ENCODE results near the gene TEX53.

Gene TEX53

DNA sequence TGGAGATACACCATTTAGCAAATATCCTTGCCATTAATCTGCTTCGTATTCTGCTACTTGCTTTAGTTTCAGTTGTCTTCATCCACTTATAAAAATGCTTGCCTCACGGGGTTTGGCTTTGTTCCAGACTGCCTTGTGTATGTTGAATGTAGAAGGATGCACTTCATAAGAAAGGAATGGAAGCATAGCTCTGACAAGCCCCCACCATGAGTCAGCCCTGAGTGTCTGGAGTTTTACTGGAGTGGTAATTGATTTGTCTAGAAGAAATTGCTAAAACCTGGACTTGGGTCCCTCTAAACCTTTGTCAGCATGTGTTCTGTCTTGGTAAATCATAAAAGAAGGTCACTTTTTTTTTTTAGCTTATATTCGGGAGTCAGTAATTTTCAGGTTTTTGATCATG is 19.8 kb upstream of the TEX53 start:
- peak; percentile 99 for DNase-seq (ENCODE audit: low read depth, low spot score)
- no peak overlapping the region for H3K4me3 ChIP-seq (ENCODE audit: low read depth, low read length)
- POLR2A ChIA-PET = interaction anchor here (0.6 kb wide), 1 partner anchor 229 kb away, joined by 4 read pairs; no protein-coding TSS in a partner anchor
- TF ChIP-seq, protein P1, sequence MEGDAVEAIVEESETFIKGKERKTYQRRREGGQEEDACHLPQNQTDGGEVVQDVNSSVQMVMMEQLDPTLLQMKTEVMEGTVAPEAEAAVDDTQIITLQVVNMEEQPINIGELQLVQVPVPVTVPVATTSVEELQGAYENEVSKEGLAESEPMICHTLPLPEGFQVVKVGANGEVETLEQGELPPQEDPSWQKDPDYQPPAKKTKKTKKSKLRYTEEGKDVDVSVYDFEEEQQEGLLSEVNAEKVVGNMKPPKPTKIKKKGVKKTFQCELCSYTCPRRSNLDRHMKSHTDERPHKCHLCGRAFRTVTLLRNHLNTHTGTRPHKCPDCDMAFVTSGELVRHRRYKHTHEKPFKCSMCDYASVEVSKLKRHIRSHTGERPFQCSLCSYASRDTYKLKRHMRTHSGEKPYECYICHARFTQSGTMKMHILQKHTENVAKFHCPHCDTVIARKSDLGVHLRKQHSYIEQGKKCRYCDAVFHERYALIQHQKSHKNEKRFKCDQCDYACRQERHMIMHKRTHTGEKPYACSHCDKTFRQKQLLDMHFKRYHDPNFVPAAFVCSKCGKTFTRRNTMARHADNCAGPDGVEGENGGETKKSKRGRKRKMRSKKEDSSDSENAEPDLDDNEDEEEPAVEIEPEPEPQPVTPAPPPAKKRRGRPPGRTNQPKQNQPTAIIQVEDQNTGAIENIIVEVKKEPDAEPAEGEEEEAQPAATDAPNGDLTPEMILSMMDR (IDR thresholded peaks at IDR 0.05; ENCODE audit: insufficient read depth, low read length, missing control alignments) = no peak
- CTCF ChIA-PET = interaction anchor here (0.8 to 11.2 kb wide), 10 partner anchors 11 to 333 kb away, joined by 3 to 333 read pairs (median 14); no protein-coding TSS in a partner anchor

DNA sequence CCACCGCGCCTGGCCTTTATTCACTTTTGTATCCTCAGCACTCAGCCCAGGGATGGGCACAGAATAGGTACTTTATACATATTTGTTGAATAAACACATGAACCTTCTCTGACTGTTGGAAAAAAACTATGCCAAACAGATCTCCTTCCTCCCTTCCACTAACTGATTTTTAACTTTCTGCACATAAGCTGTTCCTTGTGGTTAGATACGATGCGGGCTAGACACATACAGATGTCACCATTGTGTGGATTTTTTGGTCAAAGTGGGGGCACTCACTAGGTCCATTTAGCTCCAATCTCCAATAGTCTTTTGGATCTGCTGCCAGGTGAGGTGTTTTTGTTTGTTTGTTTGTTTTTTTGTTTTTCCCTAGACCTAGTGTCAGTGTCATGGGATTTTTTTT is 19.3 kb upstream of the TEX53 start:
- no peak for DNase-seq (ENCODE audit: low read depth, low spot score)
- CTCF ChIA-PET = interaction anchor here (1.2 to 11.2 kb wide), 10 partner anchors 11 to 333 kb away, joined by 3 to 333 read pairs (median 14); no protein-coding TSS in a partner anchor
- POLR2A ChIA-PET = no interaction called here
- TF ChIP-seq, protein P1 (IDR thresholded peaks at IDR 0.05; ENCODE audit: insufficient read depth, low read length, missing control alignments) = no peak
- no peak overlapping the region for H3K4me3 ChIP-seq (ENCODE audit: low read depth, low read length)

DNA sequence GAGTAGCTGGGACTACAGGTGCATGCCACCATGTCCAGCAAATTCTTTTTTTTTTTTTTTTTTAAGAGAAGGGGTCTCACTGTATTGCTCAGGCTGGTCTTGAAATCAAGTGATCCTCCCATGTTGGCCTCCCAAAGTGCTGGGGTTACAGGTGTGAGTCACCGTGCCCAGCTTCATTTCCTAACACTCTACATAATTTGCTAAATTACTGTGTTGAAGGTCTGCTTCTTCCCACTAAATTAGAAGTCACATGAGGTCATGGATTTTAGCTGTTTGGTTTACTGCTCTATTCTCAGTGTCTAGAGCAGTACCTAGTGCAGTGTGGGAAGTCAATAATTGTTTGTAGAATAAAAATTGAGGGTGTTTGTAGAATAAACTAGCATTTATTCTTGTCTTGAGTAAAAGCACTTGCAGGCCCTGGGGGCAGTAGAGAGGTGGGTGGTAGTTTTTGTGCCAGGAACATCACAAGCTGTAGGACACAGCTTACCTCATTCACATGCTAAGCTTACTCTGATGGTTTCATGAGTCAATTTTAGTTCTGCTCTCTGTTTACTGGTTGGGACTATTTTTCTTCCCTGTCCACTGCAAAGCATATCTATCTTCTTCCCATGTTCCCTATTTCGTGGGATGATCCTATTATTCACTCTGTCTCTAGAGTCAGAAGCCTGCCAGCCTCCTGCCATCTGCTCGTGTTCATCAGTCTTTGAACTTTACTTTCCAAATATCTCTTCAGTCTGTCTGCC is 17.4 kb upstream of the TEX53 start:
- H3K4me3 ChIP-seq (ENCODE audit: low read depth, low read length) = no peak overlapping the region
- ChIA-PET POLR2A (no interaction called here), CTCF (interaction anchor here (1.1 to 11.2 kb wide), 9 partner anchors 9 to 335 kb away, joined by 4 to 333 read pairs (median 8); no protein-coding TSS in a partner anchor)
- TF ChIP-seq, protein P1 (IDR thresholded peaks at IDR 0.05; ENCODE audit: insufficient read depth, low read length, missing control alignments) = no peak
- no peak for DNase-seq (ENCODE audit: low read depth, low spot score)

DNA sequence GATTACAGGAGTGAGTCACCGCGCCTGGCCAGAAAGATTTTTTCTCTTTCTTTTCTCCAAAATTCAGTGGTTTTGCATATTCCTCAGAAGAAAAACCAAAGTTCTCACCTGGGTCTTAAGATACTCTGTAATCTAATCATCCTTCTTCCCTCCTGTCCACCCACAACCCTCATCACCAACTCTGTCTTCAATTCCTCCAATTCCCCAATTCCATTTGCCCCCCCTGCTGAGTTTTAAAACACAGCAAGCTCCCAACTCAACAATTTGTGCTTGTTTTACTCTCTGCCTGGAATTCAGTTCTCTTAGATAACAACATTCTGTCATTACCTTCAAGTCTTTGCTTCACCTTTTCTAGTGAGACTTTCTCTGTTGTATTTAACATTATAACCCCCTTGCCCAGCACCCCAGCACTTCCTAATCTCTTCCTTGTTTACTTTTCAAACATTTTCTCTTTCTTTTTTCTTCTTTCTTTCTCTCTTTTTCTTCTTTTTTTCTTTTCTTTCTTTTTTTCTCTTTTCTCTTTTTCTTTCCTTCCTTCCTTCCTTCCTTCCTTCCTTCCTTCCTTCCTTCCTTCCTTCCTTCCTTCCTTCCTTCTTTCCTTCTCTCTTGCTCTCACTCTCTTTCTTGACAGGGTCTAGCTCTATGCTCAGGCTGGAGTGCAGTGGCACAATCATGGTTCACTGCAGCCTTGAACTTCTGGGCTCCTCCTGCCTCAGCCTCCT is 16.6 kb upstream of the TEX53 start:
- ChIA-PET CTCF (interaction anchor here (1.7 to 11.2 kb wide), 7 partner anchors 8 to 336 kb away, joined by 5 to 333 read pairs (median 8); no protein-coding TSS in a partner anchor), POLR2A (no interaction called here)
- no peak overlapping the region for H3K4me3 ChIP-seq (ENCODE audit: low read depth, low read length)
- DNase-seq (ENCODE audit: low read depth, low spot score) = no peak
- TF ChIP-seq, protein P1 (IDR thresholded peaks at IDR 0.05; ENCODE audit: insufficient read depth, low read length, missing control alignments) = no peak

DNA sequence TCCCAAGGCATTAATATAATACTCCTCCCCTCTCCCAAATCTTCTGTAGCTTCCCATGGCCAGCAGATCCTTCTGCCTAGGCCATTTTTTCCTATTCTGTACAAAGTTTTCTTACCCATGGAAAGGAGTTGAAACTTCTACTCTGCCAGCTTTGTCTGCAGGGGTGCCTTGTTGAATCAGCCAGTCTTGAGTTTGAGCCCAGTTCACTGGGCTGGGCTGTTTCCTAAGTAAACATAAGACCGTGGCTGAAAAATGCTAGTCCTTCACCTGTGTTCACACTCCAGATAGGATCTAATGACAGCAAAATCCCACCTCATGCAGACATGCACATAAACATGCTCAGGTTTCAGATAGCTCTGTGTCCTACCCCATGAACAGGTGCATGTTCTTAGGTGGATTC is 14.0 kb upstream of the TEX53 start:
- TF ChIP-seq, protein P1 (IDR thresholded peaks at IDR 0.05; ENCODE audit: insufficient read depth, low read length, missing control alignments) = no peak
- ChIA-PET CTCF (interaction anchor here (1.6 to 14.1 kb wide), 7 partner anchors 7 to 343 kb away, joined by 4 to 149 read pairs (median 12); partner anchors contain the start of gene TEX48), POLR2A (no interaction called here)
- no peak overlapping the region for H3K4me3 ChIP-seq (ENCODE audit: low read depth, low read length)
- DNase-seq (ENCODE audit: low read depth, low spot score) = no peak

DNA sequence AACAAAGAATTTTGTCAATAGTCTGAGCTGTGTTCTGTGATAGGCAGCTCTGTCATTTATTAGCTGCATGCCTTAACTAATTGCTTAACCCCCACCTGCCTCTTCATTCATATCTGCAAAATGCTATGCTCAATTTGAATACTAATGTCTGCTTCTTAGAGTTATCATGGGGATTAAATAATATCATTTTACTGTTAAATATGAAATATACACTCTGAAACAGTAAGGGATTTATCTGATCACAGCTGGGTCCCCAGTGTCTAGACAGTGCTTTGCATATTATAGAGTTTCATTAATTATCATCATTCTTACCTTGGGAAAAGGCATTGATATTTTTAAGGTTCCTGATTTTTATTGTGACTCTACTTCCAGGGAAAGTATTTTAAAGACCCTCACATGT is 12.4 kb upstream of the TEX53 start:
- CTCF ChIA-PET = interaction anchor here (2.2 to 14.1 kb wide), 4 partner anchors 8 to 345 kb away, joined by 12 to 149 read pairs (median 30); partner anchors contain the start of gene TEX48

More for the DNA sequence above, 12.4 kb upstream of the TEX53 start:
- POLR2A ChIA-PET = no interaction called here
- TF ChIP-seq, protein P1 (IDR thresholded peaks at IDR 0.05; ENCODE audit: insufficient read depth, low read length, missing control alignments) = no peak
- H3K4me3 ChIP-seq (ENCODE audit: low read depth, low read length) = no peak overlapping the region
- DNase-seq (ENCODE audit: low read depth, low spot score) = no peak
